Mucosa of rectum (tissue), 2 donors: Measurements from ENCODE around the gene CEACAM1.
"Not testable (repeated sequence)": the region's sequence is repeated elsewhere in the genome, so short reads cannot be mapped to it uniquely, and the experiment has no call there.

Experiments used
- H3K27ac ChIP-seq, 2 donors: one replicate each; pipeline ENCODE4 v1.7.0; 2013; ENCODE audit warnings: inconsistent platforms in 2 of 2, low read depth in 2 of 2, low read length in 2 of 2
- H3K27me3 ChIP-seq, 2 donors: one replicate each; pipeline ENCODE4 v1.7.0; 2013; ENCODE audit warnings: low read length in 2 of 2; ENCODE audit not compliant: control insufficient read depth in 2 of 2, insufficient read depth in 2 of 2
- H3K36me3 ChIP-seq, 2 donors: one replicate each; pipeline ENCODE4 v1.7.0; 2013; ENCODE audit warnings: low read length in 2 of 2; ENCODE audit not compliant: control insufficient read depth in 2 of 2, insufficient read depth in 2 of 2
- H3K4me1 ChIP-seq, 2 donors: one replicate each; pipeline ENCODE4 v1.7.0; 2013; ENCODE audit warnings: low read length in 2 of 2, mild to moderate bottlenecking in 1 of 2; ENCODE audit not compliant: control insufficient read depth in 2 of 2, insufficient read depth in 2 of 2
- H3K4me3 ChIP-seq, 2 donors: one replicate each; pipeline ENCODE4 v1.7.0; 2013; ENCODE audit warnings: low read length in 2 of 2
- H3K9ac ChIP-seq, 2 donors: one replicate each; pipeline ENCODE4 v1.7.0; 2013; ENCODE audit warnings: low read length in 2 of 2, low read depth in 1 of 2, mild to moderate bottlenecking in 1 of 2
- H3K9me3 ChIP-seq, 2 donors: one replicate each; pipeline ENCODE4 v1.7.0; 2013; ENCODE audit warnings: low read length in 2 of 2; ENCODE audit not compliant: control insufficient read depth in 2 of 2
- donor health status: healthy.
- donor health status: Normal muscosa, but diverticular disease.

The CEACAM1 gene

GRCh38 chr19:42560731-42561130, 32.5 kb upstream of the CEACAM1 start:
- H3K27me3 ChIP-seq: peaks cover 2% of the 10 kb centered on the region in 2 donors
- H3K9ac ChIP-seq: no peak overlapping the region
- no peaks in the 10 kb centered on the region for H3K9me3 ChIP-seq
- H3K4me3 ChIP-seq: no peak overlapping the region
- H3K36me3 ChIP-seq: no peaks in the 10 kb centered on the region
- no peak overlapping the region for H3K27ac ChIP-seq
- H3K4me1 ChIP-seq: no peaks in the 10 kb centered on the region

GRCh38 chr19:42558450-42559150, 30.3 kb upstream of the CEACAM1 start:
- Histone ChIP-seq H3K27me3 (peaks cover 2% of the 10 kb centered on the region in 2 donors), H3K36me3 (no peaks in the 10 kb centered on the region), H3K27ac (no peak overlapping the region), H3K9ac (no peak overlapping the region), H3K9me3 (no peaks in the 10 kb centered on the region), H3K4me1 (no peaks in the 10 kb centered on the region), H3K4me3 (no peak overlapping the region)

GRCh38 chr19:42557386-42557871, 29.1 kb upstream of the CEACAM1 start:
- H3K4me1 ChIP-seq, H3K4me3 ChIP-seq, H3K27ac ChIP-seq, H3K27me3 ChIP-seq, H3K9me3 ChIP-seq, H3K9ac ChIP-seq, H3K36me3 ChIP-seq: not testable (repeated sequence)

GRCh38 chr19:42555801-42556200, 27.5 kb upstream of the CEACAM1 start:
- Histone ChIP-seq H3K36me3 (no peaks in the 10 kb centered on the region), H3K4me3 (no peak overlapping the region), H3K9ac (no peak overlapping the region), H3K27ac (no peak overlapping the region), H3K27me3 (peaks cover 0 to 2% of the 10 kb centered on the region in 2 donors), H3K4me1 (no peaks in the 10 kb centered on the region), H3K9me3 (no peaks in the 10 kb centered on the region)

- no peak overlapping the region for H3K27ac ChIP-seq
- H3K9me3 ChIP-seq: no peaks in the 10 kb centered on the region
- no peaks in the 10 kb centered on the region for H3K36me3 ChIP-seq
- H3K4me3 ChIP-seq: no peak overlapping the region
- H3K9ac ChIP-seq: no peak overlapping the region
- no peaks in the 10 kb centered on the region for H3K4me1 ChIP-seq
- H3K27me3 ChIP-seq: peaks cover 0 to 2% of the 10 kb centered on the region in 2 donors
Observed at GRCh38 chr19:42555317-42555716, 27.0 kb upstream of the CEACAM1 start.

- no peaks in the 10 kb centered on the region for H3K36me3 ChIP-seq
- no peak overlapping the region for H3K9ac ChIP-seq
- H3K27me3 ChIP-seq: peaks cover 0 to 2% of the 10 kb centered on the region in 2 donors
- no peaks in the 10 kb centered on the region for H3K4me1 ChIP-seq
- H3K9me3 ChIP-seq: no peaks in the 10 kb centered on the region
- no peak overlapping the region for H3K27ac ChIP-seq
- no peak overlapping the region for H3K4me3 ChIP-seq
Observed at GRCh38 chr19:42554046-42554575, 25.8 kb upstream of the CEACAM1 start.

- H3K4me3 ChIP-seq: no peak overlapping the region
- H3K36me3 ChIP-seq: no peaks in the 10 kb centered on the region
- H3K9ac ChIP-seq: no peak overlapping the region
- no peaks in the 10 kb centered on the region for H3K9me3 ChIP-seq
- H3K4me1 ChIP-seq: no peaks in the 10 kb centered on the region
- H3K27ac ChIP-seq: no peak overlapping the region
- H3K27me3 ChIP-seq: peaks cover 0 to 2% of the 10 kb centered on the region in 2 donors
Observed at GRCh38 chr19:42553292-42554045, 25.2 kb upstream of the CEACAM1 start.

- no peak overlapping the region for H3K4me3 ChIP-seq
- H3K36me3 ChIP-seq: no peaks in the 10 kb centered on the region
- no peaks in the 10 kb centered on the region for H3K4me1 ChIP-seq
- H3K27me3 ChIP-seq: peaks cover 0 to 2% of the 10 kb centered on the region in 2 donors
- H3K27ac ChIP-seq: no peak overlapping the region
- no peak overlapping the region for H3K9ac ChIP-seq
- no peaks in the 10 kb centered on the region for H3K9me3 ChIP-seq
Observed at GRCh38 chr19:42552086-42553065, 24.1 kb upstream of the CEACAM1 start.

GRCh38 chr19:42550521-42550920, 22.2 kb upstream of the CEACAM1 start:
- H3K9ac ChIP-seq, H3K27me3 ChIP-seq, H3K27ac ChIP-seq, H3K4me1 ChIP-seq, H3K9me3 ChIP-seq, H3K36me3 ChIP-seq, H3K4me3 ChIP-seq: not testable (repeated sequence)
